GM21515 (cell line): ENCODE data around the gene TOLLIP.
A peak's percentile ranks its signal among the peaks of the same experiment; 100 is the strongest.

Experiments used
- ATAC-seq: cut with Tn5 transposase; IDR thresholded peaks from one replicate; pipeline ENCODE4 v1.9.1; 2021; ENCODE audit not compliant: unreplicated experiment

The TOLLIP gene

DNA sequence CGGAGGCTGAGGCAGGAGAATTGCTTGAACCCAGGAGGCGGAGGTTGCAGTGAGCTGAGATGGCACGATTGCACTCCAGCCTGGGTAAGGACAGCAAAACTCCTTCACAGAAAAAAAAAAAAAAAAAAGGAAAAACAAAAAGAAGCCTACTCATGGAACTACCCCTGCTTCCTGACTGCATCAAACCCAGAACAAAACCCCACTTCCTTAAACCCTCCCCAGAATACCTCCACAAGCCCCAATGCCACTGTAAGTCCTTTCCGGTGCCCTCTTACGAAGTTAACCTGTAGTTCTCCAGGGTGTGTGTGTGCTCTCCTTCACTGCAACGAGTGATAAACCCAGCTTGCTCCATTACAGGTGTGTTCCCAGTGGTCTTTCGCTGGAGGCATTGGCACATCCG is 8.6 kb upstream of the TOLLIP start:
- ATAC-seq: no peak

DNA sequence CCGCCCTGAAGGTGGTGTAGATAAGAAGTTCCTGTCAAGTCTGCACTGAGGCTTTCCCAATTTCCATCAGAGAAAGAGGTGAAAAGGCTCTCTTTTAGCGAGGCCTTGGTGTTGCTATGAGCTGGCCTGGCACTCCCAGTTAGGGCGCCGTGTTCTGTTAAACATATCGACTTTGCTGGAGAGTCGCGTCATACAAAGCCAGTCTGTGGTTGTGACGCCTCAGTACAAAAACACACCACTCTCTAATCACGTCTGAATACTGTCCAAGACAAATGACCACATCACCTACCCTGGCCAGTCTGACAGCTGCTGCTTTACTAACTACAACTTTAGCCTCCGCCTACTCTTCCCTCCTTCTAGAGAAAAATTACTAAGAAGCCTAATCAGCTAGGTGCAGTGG is 8.0 kb upstream of the TOLLIP start:
- ATAC-seq: no peak

DNA sequence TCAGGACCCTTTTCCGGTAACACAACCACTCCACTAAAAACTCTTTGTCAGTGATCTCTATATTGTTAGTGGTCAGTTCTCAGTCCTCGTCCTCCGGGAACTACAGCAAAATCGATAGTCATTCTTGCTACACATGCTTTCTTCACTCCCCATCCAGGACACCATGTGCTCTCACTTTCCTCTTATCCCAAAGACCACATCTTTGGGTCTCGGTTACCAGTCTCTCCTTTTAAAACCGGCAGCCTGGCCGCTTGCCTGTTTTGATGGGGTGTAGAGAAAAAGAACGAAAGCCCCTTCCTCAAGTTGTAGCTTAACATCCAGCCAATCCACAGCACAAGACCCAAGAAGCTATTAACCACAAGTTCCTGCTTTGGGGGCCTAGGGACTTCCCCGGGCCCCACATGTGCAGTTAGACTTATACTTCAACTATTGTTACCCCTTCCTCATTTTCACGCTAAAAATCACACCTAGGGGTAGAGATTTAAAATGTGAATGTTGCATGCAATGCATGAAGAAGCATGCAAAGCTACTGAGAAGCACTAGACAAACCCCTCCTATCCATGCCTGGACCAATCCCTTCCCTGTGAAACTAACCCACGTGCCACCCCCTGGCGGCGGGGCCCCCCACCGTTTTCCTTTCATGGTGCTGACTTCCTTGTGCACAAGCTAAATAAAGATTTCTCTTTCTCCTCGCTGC is 1.5 kb upstream of the TOLLIP start:
- ATAC-seq: no peak

DNA sequence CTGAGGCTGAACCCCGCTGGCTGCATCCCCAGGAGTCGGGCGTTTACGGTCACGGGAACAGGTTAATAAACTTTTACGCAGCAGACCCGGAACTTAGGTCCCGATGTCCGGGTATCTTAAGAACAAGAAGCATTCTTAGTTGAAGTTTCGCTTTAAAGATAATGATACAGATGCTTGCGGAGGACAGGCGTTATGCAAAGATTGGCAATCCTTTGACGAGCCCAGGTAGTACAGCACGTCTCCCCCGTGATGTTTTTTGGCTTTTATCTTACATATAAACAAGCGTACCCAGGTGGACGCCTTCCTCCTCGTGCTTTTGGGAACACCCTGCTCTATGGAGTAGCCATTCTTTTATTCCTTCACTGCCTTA is 871 bp upstream of the TOLLIP start:
- ATAC-seq: no peak

DNA sequence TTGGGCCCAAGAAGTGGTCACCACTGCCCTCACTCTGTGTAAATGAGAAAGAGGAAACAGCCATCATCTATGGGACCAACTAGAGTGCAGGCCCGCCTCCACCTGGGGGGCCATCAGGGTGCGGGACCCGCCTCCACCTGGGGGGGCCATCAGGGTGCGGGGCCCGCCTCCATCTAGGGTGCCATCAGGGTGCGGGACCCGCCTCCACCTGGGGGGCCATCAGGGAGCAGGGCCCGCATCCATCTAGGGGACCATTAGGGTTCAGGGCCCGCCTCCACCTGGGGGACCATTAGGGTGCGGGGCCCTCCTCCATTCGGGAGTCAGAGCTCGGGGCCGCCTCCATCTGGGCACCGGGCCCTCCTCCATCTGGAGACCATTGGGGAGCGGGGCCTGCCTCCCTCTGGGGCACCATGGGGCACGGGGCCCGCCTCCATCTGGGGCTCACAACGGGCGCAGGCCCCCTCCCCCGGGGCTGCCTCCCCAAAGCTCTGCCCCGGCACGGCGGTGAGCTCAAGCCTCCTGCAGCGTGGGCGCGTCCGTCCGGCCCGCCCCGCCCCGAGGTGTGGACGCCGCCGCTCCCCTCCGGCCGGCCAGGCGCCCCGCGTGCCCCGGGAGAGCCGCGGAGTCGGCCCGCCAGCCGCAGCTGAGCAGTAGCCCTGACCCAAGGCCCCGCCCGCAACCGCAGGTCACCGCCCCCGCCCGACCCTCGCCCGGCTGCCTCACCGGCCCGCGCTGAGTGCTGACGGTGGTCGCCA is 512 bp downstream of the TOLLIP start:
- ATAC-seq: peak; percentile 41

DNA sequence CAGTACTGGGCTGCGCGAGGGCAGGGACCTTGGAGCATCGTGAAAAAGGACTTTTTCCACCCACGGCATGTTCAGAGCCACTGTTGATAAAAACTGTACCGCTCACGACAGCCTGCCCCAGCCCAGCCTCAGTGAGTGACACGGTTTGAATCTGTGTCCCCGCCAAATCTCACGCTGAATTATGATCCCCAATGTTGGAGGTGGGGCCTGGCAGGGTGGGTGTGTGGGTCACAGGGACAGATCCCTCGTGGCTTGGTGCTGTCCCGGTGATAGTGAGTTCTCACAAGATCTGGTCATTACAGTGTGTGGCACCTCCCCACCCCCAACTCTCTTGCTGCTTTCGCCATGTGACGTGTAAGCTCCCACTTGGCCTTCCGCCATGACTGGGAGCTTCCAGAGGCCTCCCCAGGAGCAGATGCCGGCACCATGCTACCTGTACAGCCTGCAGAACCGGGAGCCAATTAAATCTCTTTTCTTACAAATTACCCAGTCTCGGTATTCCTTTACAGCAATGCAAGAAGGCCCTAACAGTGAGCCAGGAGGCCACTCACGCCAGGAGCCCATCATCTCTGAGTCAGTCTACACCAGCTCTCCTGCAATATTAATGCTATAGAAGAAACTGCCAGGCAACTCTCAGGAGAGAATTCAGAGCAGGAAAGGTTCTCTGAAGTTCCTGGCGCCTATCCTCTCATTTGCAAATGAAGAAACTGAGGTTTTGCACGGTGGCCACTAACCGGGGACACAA is 1.3 kb downstream of the TOLLIP start:
- no peak for ATAC-seq

DNA sequence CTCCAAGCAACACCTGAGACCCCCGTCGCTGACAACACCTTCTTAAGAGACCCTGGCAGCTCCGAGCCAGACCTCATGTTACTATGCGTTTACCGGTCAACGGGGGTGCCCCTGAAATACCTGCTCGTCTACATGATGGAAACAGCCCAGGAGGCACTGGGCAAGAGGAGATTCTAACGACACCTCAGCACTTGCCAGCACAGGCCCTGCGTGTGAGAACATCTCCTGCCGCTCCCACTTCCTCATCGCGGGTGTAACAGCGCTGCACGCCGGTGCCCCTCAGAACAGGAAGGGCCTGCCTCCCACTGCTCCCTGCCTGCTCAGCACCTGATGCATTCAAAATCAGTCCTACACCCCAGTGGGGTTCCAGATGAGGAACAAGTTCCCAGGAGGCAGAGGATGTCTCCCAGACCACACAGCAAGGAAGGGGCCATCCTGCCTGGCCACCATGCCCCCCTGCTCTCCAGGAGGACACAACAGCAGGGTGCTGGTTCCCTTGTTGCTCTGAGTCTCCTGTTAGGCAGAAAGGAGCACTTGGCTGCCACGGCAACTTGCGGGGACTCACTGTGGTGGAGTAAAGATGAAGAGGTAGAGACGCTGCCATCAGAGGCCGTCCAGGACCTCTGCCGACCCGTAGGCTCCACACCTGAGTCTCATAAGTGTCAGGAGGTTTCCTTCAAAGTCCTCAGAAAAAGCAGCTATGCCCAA is 2.1 kb downstream of the TOLLIP start:
- ATAC-seq: no peak

DNA sequence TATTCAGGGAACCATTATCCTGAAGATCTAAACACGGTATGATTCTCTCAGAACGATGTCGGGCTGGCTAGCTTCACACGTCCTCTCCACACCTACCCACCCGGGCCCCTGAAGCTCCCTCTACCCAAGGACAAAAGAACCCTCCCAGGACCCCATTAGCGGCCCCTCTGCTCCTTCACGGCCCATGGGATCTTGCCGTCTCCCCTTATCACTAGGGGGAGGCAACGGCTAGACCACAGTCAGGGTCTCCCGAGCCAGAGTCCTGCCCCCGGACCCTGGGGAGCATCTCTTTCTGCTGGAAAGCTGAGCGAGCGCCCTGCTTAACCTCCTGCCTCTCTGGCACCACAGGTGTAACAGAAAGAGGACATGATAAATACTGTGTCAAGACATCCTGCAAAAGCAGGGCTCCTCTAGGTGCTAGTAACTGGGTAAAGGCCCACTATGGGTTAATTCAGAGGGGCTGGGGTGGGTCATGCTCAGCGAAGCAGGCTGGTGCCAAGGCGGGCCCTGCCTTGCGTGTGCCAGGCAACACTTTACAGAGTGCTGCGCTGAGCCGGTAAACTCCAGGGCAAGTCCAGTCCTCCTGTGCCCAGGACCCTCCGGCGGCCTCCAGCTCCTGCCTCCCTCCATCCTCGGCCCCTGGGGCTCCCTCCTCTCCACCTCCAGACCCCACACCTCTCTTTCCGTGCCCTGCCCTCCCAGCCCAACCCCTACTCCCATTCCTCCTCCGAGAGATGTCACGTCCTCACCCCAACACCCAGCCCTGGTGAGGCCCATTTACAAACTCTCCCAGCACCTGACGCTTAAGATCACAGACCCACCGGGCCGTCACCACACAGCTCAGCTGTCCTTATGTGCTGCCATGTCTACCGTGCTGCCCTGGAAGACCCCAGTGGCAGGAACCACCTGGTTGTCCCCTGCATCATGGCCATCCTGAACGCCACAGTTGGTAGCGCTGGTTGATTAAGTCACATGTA is 3.0 kb downstream of the TOLLIP start:
- ATAC-seq: no peak

DNA sequence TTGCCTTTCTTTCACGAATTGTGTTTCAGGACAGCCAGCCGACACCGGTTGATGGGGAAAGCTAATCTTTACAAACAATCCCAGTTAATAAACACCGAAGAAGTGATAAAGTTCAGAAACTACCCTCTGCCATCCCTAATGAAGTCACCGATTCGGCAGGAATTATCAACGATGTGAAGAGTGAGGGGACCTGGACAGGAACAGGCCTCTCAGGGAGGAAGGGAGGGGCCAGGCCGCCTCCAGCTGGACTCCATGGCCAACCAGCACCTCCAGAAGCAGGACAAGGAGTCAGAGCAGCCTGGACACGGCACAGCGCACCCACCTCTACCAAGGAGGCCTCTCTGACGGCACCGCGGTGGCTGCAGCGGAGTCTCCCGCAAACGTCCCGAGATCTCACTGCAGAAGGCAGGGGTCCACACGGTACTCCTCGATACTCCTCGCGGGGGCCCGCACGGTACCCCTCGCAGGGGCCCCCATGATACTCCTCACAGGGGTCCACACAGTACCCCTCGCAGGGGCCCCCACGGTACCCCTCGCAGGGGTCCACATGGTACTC is 3.9 kb downstream of the TOLLIP start:
- no peak for ATAC-seq

DNA sequence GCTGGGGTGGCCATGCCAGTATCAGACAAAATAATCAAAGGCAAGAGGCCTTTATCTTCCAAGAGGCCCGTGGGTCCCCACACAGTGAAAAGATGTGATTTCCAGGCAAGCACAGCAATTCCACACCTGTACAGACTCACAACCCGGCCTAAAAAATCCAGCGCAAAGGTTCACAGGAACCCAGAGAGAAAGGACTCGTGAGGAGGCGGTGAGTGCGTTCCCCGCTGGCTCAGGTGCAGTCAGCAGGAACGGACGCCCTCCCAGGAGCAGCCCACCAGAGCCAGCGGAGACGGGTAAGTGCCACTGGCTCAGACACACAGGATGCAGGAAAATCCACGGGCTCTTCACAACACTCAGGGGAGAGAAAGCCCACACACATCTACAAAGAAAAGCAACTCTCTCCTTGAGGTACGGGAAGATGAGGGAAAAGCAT is 4.4 kb downstream of the TOLLIP start:
- no peak for ATAC-seq

DNA sequence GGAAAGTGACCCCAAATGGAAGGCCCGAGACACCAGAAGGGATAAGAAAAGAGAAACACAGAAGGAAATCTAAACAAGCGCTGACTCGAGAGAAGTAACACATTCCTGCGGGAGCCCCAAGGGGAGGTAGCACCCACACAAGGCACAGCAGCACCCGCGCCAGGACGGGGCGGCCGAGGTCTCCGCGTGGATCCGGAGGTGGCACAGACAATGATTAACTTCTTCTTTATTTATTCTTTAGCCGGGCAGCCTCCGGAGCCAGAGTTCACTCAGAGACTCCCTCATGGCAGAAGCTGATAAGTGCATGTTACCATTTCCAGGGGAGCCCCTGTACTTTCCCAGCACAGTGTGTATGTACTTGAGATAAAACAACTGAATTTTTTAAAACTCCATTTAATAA is 5.1 kb downstream of the TOLLIP start:
- no peak for ATAC-seq

DNA sequence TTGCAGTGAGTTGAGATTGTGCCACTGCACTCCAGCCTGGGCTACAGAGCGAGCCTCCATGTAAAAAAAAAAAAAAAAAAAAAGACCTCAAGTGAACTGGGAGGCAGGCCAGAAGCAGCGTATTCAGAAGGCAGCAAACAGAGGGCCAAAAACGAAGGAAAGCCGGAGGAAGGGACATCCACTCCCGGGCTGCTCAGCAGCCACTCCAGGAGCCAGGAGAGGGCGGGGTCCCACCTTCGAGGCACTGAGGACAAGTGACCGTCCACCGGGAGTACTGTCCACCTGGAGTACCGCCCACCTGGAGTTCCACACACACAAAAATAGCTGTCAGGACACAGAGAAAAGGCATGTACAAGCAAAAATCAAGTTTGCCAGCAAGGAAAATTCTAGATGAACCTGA is 5.5 kb downstream of the TOLLIP start:
- ATAC-seq: no peak

DNA sequence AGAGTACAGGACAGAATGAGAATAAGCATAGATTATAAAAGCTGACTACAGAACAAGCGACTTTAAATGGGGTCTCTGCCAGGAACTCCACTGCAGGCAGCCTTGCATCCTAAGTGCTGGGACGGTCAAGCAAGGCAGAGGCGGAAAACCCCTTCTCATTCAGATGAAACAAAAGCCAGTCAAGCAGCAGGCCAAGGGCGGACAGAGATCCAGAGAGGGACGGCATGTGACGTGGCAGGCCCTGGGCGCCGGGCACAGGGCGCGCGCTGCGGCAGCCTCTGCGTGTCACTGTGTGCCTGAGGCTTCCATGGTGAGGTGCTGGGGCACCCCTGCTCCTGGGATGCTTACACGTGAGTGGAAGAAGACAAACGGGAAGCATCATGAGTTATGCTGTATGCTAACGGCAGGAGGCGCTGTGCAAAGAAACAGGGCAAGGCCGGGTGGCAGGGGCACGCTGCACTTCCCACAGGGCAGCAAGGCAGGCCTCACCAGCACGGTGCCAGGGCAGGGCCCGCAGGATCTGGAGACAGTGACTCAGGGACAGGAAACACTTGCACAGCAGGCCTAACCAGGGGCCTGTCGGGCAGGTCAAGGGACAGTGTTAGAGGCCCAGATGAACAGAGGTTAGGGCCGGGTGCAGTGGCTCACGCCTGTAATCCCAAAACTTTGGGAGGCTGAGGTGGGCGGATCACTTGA is 6.2 kb downstream of the TOLLIP start:
- ATAC-seq: no peak

DNA sequence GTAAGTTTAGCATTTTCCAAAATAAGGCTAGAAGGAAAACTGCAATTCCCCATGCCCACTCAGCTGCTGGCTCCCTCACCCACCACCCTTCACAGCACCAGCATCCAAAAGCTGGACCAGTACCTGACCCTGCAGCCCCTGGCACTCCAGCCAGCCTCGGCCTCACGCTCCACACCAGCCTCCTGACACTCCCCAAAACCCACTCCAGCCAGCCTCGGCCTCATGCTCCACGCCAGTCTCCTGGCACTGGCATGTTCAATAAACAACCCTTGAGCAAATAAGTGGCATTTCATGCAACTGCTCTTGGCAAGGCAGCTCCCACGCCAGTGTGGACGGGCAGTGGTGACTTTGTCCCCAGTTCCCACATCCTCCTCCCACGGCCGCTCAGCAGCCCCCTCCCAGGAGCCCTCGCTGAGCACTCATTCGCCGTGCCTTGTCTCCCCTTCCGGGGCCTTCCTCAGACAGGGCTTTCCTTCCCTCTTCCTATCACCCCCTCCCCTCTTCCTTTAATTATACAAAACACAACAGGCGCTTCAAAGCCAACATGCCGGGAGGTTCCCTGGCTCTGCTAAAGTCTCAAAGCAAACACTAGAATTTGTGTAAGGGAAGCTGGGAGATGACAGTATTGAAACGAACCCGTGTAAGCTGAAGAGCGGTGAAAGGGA is 6.8 kb downstream of the TOLLIP start:
- ATAC-seq: no peak

DNA sequence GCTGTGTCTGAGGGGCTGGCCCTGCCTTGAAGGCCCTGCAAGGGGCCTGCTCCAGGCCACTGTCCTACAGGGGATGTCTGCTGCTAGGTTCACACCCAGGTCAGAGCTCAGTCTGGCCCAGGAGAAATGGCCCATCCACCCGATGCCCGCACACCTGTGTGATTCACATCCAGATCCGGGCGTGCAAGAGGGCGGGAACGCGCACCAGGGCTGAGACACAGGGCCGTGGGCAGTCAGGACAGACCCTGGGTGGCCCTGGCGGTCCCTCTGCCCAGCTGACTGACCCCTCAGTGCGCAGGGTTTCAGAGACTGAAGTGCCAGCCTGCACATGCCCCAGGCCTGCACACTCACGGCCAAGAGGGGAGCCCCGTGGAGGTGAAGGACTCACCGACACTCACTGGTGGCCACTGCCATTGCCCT is 7.4 kb downstream of the TOLLIP start:
- ATAC-seq: no peak

DNA sequence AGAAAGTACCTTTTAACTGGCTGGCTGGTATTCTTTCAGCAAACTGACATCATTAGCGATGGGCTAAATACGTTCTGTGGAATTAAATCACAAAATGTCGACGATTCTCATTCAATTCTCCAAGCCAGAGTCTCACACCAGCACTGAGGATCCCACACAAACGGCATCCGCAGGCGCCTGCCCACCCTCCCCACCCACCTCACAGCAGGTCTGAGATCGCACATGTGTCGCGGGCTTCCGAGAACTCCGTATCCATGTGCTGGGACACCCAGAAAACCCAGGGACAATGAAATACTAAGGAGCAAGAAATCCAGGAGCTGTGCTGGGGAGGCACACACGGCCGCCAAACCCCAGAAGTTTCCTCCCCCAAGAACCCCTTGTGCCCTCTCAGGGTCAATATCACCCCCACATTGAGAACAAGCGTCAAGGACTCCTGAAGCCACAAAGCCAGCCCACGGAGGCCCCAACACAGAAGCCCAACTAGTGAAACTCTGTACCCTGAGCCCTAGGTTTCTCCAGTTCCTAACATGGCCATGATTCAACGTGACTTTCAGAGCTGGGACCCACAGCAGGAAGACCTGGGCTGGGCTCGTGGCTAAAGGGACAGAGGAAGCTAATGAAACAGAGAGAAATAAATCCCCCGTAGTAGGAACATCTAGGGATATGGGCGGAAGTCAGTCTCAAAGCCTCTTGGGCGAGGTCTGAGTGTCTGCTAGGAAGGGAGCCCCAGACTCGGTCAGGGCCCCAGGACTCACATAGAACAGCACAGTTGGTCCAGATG is 8.0 kb downstream of the TOLLIP start:
- no peak for ATAC-seq

DNA sequence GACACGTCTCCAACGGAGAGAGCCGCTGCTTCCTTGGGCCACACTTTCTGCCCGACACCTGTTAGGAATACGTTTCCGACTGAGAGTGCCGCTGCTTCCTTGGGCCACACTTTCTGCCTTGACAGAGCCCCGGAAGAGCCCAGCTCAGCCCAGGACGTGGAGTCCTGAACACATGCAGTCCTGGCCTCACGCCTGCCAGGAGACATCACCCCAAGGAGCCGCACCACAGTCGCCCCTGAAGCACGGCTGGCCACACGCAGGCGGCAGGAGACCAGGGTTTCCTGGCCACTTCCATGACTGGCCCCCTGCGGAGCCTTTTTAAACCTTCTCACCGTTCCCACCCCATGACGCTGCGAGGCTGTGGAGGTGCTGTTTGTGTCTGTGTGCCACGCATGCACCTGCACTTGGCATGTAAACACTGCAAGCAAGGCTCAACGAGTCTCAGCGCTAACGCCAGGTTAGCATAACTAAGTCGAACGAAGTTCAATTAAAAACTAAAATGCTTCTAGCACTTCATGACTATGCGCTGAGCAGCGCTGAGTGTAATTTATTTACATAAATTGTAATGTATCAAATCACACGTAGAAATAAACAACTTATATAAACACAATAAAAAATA is 8.8 kb downstream of the TOLLIP start:
- ATAC-seq: no peak

DNA sequence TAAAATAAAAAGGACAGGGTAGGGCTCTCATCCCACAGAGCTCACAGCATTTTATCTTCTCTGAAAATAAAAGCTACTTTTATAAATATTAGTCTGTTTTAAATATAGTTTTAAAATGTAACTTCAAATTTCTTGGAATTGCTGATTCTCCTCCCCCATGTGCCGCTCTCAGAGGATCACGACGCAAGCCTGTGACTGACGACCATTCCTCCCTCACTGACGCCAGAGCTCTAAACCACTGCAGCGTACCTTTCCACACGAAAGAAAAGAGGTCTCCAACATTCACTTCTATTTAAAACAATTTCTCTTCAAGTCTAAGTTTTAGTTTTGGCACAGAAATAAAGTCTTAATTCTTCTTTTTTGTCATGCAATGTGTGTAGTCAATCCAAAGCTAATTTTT is 9.3 kb downstream of the TOLLIP start:
- no peak for ATAC-seq
